ENCODE data around the gene ZBTB37.
"Not testable (repeated sequence)": the region's sequence is repeated elsewhere in the genome, so short reads cannot be mapped to it uniquely, and the experiment has no call there.

The ZBTB37 gene
- total RNA-seq = 35.8 to 187 (median 90.1) reads per million in 9 experiments

- Mint-ChIP-seq H3K4me1 (ENCODE audit: low read depth in 2 of 2) (peaks cover 56 to 73% of the 10 kb centered on the region in 2 donors), H3K36me3 (ENCODE audit: insufficient read depth) (peaks cover 64% of the 10 kb centered on the region)
- DNase-seq = peak; percentile 72 to 80 (median 80)
Observed at GRCh38 chr1:173868266-173869020, at the start of gene ZBTB37. ZBTB37 (plus strand) TSS chr1:173868380; CDS start chr1:173870226, 1,846 bp downstream.

GRCh38 chr1:173818459-173818858 is 49.7 kb upstream of the ZBTB37 start:
- Mint-ChIP-seq H3K4me3 (no peak overlapping the region), H3K27me3 (no peaks in the 10 kb centered on the region), H3K4me1 (ENCODE audit: low read depth in 2 of 2) (peaks cover 33 to 37% of the 10 kb centered on the region in 2 donors), H3K9me3 (no peaks in the 10 kb centered on the region), H3K36me3 (ENCODE audit: insufficient read depth) (peaks cover 2% of the 10 kb centered on the region), H3K27ac (no peak overlapping the region)
- no peak for ATAC-seq (replicated peaks)
- no peak for DNase-seq

More at GRCh38 chr1:173868266-173869020, at the start of gene ZBTB37:
- H3K9me3 Mint-ChIP-seq = no peaks in the 10 kb centered on the region
- H3K27ac Mint-ChIP-seq = peak within 1 kb of the TSS; percentile 96 to 97
- peak within 1 kb of the TSS; percentile 88 to 99 for H3K4me3 Mint-ChIP-seq
- ATAC-seq (replicated peaks) = peak; percentile 54
- H3K27me3 Mint-ChIP-seq = no peaks in the 10 kb centered on the region

GRCh38 chr1:173821680-173822079 is 46.5 kb upstream of the ZBTB37 start:
- Mint-ChIP-seq H3K27me3 (no peaks in the 10 kb centered on the region), H3K4me3 (no peak overlapping the region), H3K4me1 (ENCODE audit: low read depth in 2 of 2) (peaks cover 30 to 40% of the 10 kb centered on the region in 2 donors), H3K9me3 (no peaks in the 10 kb centered on the region), H3K27ac (no peak overlapping the region), H3K36me3 (ENCODE audit: insufficient read depth) (peaks cover 16% of the 10 kb centered on the region)
- ATAC-seq (replicated peaks) (no peak), DNase-seq (no peak)

GRCh38 chr1:173823781-173824314 is 44.3 kb upstream of the ZBTB37 start:
- Mint-ChIP-seq H3K9me3 (no peaks in the 10 kb centered on the region), H3K27me3 (no peaks in the 10 kb centered on the region), H3K36me3 (ENCODE audit: insufficient read depth) (peaks cover 18% of the 10 kb centered on the region), H3K4me1 (ENCODE audit: low read depth in 2 of 2) (peaks cover 30 to 41% of the 10 kb centered on the region in 2 donors), H3K4me3 (peak overlapping the region; percentile 97 to 100), H3K27ac (peak overlapping the region; percentile 93 to 96)
- ATAC-seq (replicated peaks) = peak; percentile 9
- DNase-seq = no peak

- peaks cover 30 to 44% of the 10 kb centered on the region in 2 donors for H3K4me1 Mint-ChIP-seq (ENCODE audit: low read depth in 2 of 2)
- H3K4me3 Mint-ChIP-seq = peak within 1 kb of the TSS; percentile 97 to 100
- ATAC-seq (replicated peaks) = peak; percentile 85
- DNase-seq = peak; percentile 86 to 90 (median 87)
- no peaks in the 10 kb centered on the region for H3K27me3 Mint-ChIP-seq
- peaks cover 21% of the 10 kb centered on the region for H3K36me3 Mint-ChIP-seq (ENCODE audit: insufficient read depth)
- peak within 1 kb of the TSS; percentile 93 to 96 for H3K27ac Mint-ChIP-seq
- H3K9me3 Mint-ChIP-seq = no peaks in the 10 kb centered on the region
Observed at GRCh38 chr1:173824315-173825081, 43.7 kb upstream of the ZBTB37 start, which contains the start of the genes CENPL and DARS2. CENPL (minus strand) TSS chr1:173824883; CDS start chr1:173811299, 13,584 bp downstream. DARS2 (plus strand) TSS chr1:173824673; CDS start chr1:173825230, 557 bp downstream.

GRCh38 chr1:173827611-173828010 is 40.6 kb upstream of the ZBTB37 start:
- Mint-ChIP-seq H3K9me3 (no peaks in the 10 kb centered on the region), H3K4me3 (no peak overlapping the region), H3K4me1 (ENCODE audit: low read depth in 2 of 2) (peaks cover 20 to 31% of the 10 kb centered on the region in 2 donors), H3K27me3 (no peaks in the 10 kb centered on the region), H3K27ac (no peak overlapping the region), H3K36me3 (ENCODE audit: insufficient read depth) (peaks cover 41% of the 10 kb centered on the region)
- DNase-seq (no peak), ATAC-seq (replicated peaks) (no peak)

GRCh38 chr1:173832748-173833147 is 35.4 kb upstream of the ZBTB37 start:
- Mint-ChIP-seq H3K36me3 (ENCODE audit: insufficient read depth) (peaks cover 68% of the 10 kb centered on the region), H3K27me3 (no peaks in the 10 kb centered on the region), H3K4me3 (no peak overlapping the region), H3K27ac (no peak overlapping the region), H3K9me3 (no peaks in the 10 kb centered on the region), H3K4me1 (ENCODE audit: low read depth in 2 of 2) (peaks cover 0 to 4% of the 10 kb centered on the region in 2 donors)
- DNase-seq = no peak
- ATAC-seq (replicated peaks) = no peak

- Mint-ChIP-seq H3K4me3 (no peak overlapping the region), H3K4me1 (ENCODE audit: low read depth in 2 of 2) (no peaks in the 10 kb centered on the region), H3K27ac (no peak overlapping the region), H3K9me3 (no peaks in the 10 kb centered on the region), H3K36me3 (ENCODE audit: insufficient read depth) (peaks cover 57% of the 10 kb centered on the region), H3K27me3 (no peaks in the 10 kb centered on the region)
- ATAC-seq (replicated peaks) (no peak), DNase-seq (no peak)
Observed at GRCh38 chr1:173852105-173852504, 16.1 kb upstream of the ZBTB37 start.

GRCh38 chr1:173853074-173853473 is 15.1 kb upstream of the ZBTB37 start:
- peaks cover 50% of the 10 kb centered on the region for H3K36me3 Mint-ChIP-seq (ENCODE audit: insufficient read depth)
- H3K4me1 Mint-ChIP-seq (ENCODE audit: low read depth in 2 of 2) = no peaks in the 10 kb centered on the region
- DNase-seq = no peak
- H3K27ac Mint-ChIP-seq = peak overlapping the region; percentile 46 to 57
- no peak overlapping the region for H3K4me3 Mint-ChIP-seq
- no peak for ATAC-seq (replicated peaks)
- H3K9me3 Mint-ChIP-seq = no peaks in the 10 kb centered on the region
- H3K27me3 Mint-ChIP-seq = no peaks in the 10 kb centered on the region

GRCh38 chr1:173856014-173856413 is 12.2 kb upstream of the ZBTB37 start:
- Mint-ChIP-seq H3K27ac (peak overlapping the region in 1 of 2 donors; percentile 67), H3K9me3 (no peaks in the 10 kb centered on the region), H3K4me3 (no peak overlapping the region), H3K27me3 (no peaks in the 10 kb centered on the region), H3K4me1 (ENCODE audit: low read depth in 2 of 2) (no peaks in the 10 kb centered on the region), H3K36me3 (ENCODE audit: insufficient read depth) (peaks cover 52% of the 10 kb centered on the region)
- no peak for DNase-seq
- no peak for ATAC-seq (replicated peaks)

GRCh38 chr1:173856903-173857302 is 11.3 kb upstream of the ZBTB37 start:
- Mint-ChIP-seq H3K27me3 (no peaks in the 10 kb centered on the region), H3K36me3 (ENCODE audit: insufficient read depth) (peaks cover 49% of the 10 kb centered on the region), H3K9me3 (no peaks in the 10 kb centered on the region), H3K27ac (peak overlapping the region in 1 of 2 donors; percentile 24), H3K4me3 (no peak overlapping the region), H3K4me1 (ENCODE audit: low read depth in 2 of 2) (no peaks in the 10 kb centered on the region)
- ATAC-seq (replicated peaks) = no peak
- no peak for DNase-seq

- Mint-ChIP-seq H3K4me3 (no peak overlapping the region), H3K9me3 (no peaks in the 10 kb centered on the region), H3K27me3 (no peaks in the 10 kb centered on the region), H3K27ac (no peak overlapping the region), H3K36me3 (ENCODE audit: insufficient read depth) (peaks cover 50% of the 10 kb centered on the region), H3K4me1 (ENCODE audit: low read depth in 2 of 2) (no peaks in the 10 kb centered on the region)
- no peak for ATAC-seq (replicated peaks)
- DNase-seq = no peak
Observed at GRCh38 chr1:173857363-173857917, 10.7 kb upstream of the ZBTB37 start.

- peaks cover 6 to 11% of the 10 kb centered on the region in 2 donors for H3K4me1 Mint-ChIP-seq (ENCODE audit: low read depth in 2 of 2)
- DNase-seq; H3K4me3 Mint-ChIP-seq; H3K9me3 Mint-ChIP-seq; ATAC-seq (replicated peaks); H3K27me3 Mint-ChIP-seq: not testable (repeated sequence)
- H3K27ac Mint-ChIP-seq = peak overlapping the region in 1 of 2 donors; percentile 41
- H3K36me3 Mint-ChIP-seq (ENCODE audit: insufficient read depth) = peaks cover 53% of the 10 kb centered on the region
Observed at GRCh38 chr1:173859547-173859946, 8.6 kb upstream of the ZBTB37 start.

All from effector memory CD8-positive, alpha-beta T cell (primary cell).